ENCODE data around the gene PTPRJ.
"Not testable (repeated sequence)": the region's sequence is repeated elsewhere in the genome, so short reads cannot be mapped to it uniquely, and the experiment has no call there.

PTPRJ gene

DNA sequence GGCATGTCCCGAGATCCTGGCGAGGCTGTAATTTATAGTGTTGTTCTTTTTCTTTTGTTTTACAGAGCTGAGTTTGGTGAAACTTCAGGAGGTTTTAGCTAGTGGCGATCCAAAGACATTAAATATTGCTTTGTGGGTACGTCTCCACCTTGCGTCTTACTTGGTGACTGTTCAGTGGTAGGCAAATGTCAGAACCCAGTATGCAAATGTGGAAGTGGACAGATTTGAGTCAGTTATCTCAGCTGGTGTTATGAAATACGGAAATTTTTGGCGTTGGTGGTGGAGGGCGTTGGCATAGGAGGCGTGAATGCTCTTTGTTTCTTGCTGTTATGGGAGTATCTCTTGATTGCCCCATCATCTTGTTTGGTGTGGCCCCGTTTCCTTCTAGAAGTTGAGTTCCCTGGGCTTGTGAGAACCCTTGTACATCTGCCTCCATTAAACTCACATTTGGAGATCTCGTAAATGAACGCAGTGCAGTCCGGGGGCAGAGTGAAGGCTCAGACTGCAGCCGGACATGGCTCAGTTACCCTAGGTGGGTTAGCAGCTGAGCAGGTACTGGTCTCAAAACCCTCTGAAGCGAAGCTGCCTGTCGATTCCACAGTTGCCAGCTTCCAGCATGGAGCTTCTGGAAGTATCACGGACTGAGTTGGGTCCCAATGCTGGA is 39.9 kb downstream of the PTPRJ start:
- FAIRE-seq: no peak

DNA sequence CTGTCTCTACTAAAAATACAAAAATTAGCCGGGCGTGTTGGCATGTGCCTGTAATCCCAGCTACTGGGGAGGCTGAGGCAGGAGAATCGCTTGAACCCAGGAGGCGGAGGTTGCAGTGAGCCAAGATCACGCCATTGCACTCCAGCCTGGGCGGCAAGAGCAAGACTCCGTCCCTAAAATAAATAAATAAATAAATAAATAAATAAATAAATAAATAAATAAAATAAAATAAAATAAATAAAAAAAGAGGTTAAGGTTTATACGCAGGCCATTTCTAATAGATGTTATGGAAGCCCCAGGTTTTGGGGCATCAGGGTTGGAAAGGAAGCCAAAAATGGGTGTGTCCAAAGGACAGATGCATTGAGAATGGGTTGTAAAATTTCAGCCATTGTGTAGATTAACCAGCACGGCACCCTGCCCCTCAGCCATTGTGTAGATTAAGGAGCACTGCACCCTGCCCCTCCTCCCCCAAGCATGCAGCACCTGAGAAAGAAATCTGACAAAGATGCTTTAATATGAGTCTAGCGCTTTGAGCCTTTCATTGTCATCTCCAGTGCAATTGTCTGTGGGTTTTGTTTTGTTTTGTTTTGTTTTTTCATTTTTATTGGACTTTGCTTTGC is 41.0 kb downstream of the PTPRJ start:
- not testable (repeated sequence) for FAIRE-seq

DNA sequence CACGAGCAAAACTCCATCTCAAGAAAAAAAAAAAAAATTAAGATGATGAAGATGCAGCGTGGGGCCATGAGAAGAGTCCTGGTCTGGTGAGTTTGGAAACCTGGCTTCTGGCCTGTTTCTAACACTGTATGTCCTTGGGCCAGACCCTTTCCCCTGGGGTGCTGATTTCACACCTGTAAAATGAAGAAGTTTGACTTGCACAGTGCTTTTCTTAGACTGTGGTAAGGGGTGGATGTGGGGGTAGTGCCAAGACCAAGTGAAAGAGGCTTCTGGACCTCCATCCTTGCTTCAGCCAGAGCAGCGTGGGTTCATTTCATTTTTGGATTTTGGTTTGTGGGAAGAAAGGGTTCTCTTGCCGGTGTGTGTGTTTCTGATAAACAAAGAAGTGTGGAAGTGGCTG is 42.1 kb downstream of the PTPRJ start:
- no peak for FAIRE-seq

DNA sequence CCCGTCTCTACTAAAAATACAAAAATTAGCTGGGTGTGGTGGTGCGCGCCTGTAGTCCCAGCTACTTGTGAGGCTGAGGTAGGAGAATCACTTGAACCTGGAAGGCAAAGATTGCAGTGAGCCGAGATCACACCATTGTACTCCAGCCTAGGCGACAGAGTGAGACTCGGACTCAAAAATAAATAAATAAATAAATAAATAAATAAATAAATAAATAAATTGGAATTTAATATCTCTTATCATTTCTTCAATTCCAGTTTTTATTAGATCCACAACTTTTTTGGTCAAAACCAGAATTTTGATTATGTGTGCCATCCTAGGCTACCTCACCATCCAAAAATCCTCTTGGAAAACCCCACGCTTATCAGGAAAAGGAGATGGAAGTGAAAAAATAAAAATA is 43.2 kb downstream of the PTPRJ start:
- FAIRE-seq: not testable (repeated sequence)

DNA sequence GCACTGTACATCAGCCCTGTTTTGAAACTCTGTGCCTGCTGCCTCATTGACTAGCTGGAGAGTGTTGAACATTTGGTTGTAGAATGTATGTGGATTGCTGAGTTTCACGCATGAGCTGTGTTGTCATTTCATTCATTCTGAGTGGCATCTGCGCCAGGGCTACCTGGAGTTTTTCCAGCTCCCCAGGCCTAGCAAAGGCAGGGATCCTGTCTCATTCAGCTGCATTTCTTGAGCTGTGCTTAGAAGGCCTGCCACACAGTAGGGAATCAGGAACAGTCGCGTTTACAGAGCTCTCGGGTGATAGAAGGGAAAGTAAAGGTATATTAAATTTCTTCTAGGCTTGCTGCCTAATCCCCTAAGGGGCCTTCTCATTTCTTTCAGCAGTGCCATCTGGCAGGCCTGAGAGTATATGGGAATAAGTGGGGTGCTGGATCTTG is 44.3 kb downstream of the PTPRJ start:
- FAIRE-seq: no peak

DNA sequence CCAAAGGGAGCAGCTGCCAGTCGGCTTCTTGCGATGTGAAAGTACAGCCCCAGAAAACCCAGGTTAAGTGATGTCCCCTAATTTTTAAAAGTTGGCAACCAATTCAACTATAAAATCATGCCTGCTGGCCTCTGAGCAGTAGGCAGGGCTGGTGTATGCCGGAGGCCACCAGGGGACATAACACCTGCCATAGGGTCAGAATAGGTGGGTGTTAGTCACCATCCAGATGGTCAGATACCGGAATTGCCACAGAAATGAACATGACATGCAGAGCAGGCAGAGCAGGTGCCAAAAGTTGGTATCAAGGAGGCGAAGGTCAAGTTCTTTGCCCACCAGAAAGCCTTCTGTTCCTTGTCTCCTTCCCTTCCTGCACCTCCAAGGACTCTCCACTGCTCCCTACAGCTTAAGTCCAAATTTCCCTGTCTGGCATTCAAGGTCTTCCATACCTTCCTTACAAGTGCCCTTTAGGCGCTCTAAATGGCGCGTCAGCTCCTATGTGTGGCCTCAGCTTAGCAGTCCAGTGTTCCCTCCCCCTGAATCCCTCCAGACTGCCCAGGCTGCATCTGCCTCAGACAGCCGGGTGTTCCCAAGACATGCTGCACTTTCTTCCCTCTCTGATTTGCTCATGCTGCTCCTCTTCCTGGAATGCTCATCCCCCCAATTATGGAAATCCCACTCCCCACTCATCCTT is 45.1 kb downstream of the PTPRJ start:
- FAIRE-seq: no peak

DNA sequence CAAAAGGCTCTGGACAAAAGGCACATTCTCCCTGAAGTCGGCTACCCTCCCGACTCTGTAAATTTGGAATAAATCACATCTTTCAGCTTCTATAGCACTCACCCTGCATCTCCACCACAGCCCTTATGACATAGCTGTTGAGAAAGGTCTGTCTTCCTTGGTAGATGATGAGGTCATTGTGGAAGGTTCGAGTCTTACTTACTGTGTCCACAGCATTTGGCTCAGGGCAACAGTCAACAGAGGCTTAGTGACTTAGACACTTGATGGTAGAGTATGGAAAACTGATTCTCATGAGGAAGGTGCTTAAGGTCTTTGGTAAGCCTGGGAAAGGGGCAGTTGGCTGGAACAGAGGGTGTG is 45.6 kb downstream of the PTPRJ start:
- FAIRE-seq: no peak

DNA sequence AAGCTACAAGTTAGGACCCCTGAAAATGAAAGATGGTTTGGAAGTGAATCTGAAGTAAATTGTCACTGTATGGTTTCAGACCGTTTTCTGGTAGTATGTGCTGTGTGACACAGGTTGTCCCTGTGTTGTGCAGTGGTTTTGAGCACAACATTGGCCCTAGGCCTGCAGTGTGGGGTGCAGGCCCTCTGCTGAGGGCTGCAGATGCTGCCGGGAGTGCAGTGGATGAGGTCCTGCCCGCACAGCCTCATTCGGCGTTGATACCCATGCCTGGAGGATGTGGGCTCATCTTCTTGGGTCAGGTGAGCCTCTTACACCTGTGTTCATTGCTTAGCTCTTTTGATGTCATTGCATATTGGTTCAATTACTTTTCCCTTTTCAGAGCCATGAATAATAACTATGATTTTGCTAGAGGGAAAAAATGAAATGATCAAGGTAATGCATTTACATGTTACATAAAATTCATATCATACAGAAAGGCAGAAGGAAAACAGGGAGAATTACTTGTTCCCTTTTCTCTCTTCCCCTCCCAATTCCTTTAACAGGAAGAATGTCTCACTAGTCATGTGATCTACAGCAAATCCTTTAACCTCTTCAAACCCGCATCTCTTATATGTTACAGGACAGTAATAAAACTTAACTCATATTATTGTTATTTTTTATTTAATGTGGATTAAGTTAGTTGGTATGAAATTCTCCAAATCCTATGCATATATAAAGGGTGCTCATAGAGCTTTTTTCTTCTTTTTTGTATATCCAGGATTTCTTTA is 48.7 kb downstream of the PTPRJ start:
- FAIRE-seq: no peak

DNA sequence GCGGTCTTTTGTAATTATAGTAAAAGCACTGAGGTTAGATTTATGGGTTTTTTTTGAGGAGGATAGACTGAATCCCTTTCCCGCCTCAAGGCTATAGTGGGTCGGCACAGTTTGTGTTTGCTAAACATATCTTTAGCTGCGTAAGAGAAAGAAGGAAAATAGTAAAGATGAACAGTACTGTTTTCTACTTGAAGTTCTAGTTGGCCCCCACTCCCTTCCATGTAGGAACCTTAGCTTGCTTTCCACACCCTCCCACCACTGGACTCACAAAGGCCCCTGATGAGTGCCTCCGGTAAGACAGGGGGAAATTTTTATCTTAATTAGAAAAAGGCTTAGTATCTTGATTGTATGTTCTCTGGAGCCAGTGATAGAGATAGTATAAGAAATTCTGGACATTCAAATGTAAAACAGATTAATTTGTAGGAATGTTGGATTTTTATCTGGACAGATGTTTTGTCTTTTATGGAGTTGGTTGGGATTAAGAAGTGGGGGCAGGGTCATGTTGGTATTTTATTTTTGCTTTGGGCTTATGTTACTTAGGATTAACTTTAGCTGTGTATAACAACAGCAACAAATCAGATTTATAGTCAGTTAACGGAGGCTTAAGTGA is 49.4 kb downstream of the PTPRJ start:
- no peak for FAIRE-seq

DNA sequence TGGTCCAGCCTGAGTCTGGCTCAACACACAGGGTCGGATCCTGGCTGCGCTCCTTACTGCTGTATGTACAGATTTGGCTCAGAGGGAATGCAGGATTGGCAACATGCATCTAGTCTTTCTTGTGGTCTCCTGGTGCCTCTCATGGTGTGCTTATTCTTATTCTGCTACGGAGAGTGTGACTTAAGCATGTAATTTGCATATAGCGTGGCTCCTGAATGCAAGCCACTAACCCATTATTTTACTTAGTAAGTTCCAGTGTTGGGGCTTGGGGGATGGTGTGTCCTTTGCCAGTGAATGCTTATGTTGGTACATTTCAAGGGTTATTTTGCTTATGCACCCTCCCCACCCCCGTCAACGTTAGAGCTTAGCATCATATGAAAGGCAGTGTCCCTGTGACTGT is 51.2 kb downstream of the PTPRJ start:
- FAIRE-seq: no peak

DNA sequence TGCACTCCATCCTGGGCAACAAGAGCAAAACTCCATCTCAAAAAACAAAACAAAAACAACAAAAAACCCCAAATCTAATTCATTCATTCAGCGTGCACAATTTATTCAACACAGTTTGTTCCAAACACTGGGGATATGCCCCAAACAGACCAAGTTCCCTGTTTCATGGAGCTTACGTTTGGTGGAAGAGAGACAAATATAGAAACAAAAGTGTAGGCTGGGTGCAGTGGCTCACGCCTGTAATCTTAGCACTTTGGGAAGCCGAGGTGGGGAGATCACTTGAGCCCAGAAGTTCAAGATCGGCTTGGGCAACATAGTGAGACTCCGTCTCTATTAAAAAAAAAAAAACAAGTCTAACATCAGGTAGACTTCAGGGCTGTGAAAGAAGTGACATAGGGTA is 52.4 kb downstream of the PTPRJ start:
- FAIRE-seq: no peak

DNA sequence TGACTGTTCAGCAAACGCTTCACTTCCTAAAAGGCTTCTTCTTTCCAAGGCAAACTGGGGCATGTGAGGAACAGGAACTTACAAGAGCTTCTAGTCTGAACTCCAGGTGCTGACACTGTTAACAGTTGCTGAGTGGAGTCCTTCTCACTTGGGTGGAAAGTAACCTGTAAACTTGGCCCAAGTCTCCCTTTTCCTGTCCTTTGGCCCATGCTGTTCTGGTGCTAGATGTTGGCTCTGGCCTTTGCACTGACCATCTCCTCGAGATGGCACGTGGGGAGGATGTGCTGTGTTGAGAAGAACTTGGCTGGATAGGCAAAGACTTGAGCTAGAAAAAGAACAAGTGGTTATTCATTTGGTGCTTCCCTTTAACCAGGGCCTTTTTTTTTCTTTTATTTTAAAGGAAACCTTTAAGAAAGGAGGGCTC is 53.6 kb downstream of the PTPRJ start:
- FAIRE-seq: no peak

DNA sequence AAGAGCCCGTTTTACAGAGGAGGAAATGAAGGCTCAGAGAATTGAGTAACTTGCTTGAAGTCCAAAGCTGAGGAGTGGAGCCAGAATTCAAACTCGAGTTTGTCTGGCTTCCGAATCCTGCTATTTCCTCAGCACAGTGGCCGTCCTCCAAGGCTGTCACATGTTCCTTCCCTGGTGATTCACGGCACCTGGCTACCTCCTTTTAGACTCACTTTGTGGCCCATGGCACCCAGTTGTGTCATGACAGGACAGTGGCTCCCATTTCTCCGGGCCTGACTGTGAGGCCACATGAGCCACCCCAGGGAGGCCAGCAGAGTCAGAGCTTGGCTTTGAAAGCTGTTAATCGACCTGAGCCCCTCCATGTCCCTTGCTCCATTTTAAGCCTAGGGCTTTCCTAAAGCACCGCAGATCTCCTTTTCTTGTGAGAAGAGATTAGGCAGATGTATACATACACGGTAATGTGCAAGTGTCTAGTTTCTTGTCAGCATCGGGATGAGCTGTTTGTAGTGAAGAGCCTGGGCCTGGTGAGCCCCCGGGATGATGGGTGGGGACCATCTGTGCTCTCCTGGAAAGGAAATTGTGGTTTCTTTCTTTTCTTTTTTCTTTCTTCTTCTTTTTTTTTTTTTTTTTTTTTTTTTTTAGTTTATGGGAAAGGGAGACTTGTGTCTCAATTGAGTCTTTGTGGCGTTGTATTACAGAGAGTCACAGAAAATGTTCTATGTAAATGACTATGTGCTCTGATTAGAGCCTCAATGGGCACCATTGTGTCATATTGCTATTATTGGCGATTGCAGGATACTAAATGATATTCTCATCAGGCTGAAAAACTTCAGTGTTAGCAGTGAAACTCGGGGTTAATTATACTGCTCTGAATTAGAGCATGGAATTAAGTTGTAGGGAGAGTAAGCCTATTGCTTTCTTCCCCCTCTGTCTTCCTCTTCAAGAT is 54.8 kb downstream of the PTPRJ start:
- no peak for FAIRE-seq

DNA sequence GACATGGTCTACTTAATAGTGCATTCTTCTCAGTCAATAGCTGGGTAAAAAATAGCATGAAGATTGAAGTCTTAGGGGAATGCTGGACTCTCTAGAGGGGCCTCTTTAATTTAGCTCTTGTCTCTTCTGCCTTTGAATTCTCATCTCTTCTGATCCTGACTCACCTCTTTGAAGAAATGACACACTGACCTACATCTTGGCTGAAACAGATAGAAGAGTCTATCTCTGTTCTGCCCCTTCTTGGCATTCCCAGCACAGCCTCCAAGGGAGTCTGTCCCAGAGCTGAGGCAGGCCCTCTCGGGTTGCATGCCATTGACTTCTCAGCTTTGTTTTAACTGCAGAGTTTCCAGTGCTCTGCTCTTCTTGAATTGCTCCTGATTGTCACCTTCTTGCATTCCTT is 55.7 kb downstream of the PTPRJ start:
- no peak for FAIRE-seq

DNA sequence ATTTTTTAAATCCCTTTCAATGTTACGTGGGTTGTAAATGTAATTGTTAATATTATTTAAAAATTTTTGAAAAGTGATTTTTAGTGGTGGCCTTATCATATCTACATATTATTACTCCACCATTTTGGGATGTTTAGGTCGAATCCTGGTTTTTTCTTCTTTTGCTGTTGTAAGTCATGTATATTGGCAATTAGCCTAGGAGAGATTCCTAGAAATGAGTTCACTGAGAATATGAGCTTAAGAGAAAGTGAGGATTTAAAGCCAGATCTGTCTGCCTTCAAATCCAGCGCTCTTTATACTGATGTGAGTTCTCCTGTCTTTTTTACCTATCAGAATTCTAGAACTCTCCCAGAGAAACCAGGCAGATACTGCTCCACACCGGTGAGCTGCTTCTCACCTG is 56.1 kb downstream of the PTPRJ start:
- FAIRE-seq: no peak

DNA sequence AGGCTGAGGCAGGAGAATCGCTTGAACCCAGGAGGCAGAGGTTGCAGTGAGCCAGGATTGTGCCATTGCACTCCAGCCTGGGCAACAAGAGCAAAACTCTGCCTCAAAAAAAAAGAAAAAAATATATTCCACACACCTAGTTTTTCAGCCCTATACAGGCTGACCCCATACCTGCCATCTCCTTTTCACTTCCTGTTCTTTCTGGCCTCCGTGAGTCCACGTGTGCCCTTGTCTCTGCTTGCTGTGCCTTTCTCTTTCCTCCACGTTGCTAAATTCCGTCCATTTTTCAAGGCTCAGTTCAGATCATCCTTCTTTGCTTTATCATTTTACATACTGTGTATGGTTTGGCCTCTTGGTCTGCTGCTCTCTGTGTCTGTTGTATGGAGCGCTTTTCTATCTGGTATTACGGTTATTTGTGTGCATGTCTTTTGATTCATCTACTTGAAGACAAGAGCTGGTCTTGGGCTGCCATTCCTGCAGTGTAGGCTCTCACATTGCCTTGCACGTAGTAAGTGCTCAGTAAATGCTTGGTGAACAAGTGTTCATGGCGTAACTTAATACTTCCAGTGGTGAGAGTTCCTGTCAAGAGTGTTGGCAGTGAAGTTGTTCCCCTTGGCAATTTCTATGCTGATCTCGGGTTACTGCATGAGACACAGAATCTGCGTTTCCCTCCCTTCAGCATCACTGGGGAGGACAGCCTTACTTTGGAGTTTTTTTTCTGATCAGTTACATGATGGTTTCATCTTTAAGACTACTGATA is 57.5 kb downstream of the PTPRJ start:
- FAIRE-seq: no peak

DNA sequence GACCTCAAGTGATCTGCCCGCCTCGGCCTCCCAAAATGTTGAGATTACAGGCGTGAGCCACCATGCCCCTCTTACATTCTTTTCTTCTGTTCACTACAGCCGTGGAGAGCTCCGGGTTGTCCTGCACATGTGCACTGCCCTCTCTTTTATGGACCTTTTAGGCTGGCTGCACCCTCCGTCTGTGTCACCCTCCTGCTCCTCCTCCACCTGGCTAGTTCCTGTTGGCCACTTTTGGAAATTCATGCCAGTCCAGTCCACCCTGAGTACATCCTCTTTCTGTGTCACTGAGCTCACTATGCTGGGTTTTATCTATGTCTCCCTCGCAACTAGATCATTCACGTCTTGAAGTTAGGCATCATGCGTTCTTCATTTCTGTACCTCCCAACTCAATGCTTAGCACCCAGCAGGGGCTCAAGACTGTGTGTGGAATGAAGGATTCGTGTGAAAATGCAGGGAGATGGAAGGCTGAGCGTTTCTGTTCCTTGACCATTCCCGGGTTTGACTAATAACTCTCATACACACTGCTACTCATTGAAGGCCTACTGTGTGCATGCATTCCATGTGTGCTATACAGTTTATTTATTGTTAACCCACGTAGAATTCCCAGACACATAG is 60.6 kb downstream of the PTPRJ start:
- FAIRE-seq: no peak

DNA sequence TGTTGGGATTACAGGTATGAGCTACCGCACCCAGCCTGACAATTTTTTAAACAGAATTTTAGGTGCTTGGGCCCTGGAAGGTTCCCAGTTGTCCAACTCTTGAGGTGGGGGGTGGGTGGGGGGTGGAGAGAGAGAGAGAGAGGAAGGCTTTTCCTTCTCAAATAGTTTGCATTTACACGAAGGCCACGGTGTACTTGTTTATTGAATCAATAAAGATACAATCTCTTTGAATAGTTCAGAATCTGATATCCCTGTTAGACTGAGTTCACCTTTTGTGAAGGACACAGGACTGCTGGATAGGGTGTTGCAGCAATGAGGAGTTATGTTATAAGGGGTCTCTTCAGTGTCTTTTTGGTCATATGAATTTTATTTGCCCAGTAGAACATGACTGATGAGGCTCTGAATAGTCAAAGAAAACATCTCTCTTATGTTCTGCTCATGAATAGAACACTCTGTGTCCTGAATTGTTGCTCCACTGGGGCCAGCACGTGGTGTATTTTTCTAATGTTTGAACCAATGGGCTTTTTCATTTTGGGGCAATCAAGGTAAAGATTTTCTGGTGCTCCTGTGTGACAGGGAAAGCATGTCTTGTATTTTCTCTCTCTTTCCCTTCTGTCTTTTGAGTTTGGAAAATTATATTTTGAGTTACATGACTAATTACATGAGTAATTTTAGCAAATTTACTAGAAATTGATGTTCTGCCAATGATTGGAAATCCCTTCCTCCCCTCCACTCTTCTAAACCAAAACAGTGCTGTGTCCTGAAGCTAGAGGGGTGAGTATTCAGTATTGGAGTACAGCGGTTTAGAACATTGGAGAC is 61.7 kb downstream of the PTPRJ start:
- FAIRE-seq: no peak

DNA sequence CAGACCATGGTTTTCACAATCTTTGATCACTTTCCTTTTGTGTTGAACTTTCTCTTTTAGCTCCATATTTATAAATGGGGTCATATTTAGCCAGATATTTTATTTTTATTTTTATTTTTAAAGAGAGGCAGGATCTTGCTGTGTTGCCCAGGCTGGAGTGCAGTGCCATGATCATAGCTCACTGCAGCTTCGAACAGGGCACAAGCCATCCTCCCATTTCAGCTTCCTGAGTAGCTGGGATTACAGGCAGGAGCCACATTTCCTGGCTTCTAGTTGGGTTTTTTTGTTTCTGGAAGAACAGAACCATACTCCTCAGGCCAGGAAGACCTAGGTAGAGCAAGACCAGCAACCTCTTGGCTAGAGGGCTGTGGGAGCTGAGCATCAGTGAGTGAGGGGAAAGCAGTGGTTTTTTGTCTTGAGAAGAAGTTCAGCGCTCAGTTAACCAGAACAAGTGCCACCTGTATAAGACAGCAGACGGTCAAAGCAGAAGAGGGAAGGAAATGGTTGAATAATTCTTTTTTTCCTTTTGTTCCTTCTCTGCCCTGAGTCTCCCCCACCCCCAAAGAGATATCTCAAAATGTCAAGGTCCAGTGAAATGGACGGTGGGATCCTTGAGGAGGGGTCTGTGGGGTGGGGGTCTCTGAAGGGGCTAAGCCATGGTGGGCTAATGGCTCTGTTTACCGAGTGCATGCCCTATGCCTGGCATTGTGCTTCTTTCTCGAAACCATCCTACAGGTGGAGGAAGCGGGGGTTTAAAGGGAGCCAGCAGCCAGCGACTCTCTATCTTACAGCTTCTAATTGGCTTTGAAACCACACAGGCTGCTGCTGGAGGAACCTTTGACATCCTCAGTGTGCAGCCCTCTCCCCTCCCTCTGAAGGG is 63.0 kb downstream of the PTPRJ start:
- no peak for FAIRE-seq

Data from TTC549 (cell line).